Measurements from ENCODE around the gene MRPL4.
A peak's percentile ranks its signal among the peaks of the same experiment; 100 is the strongest.

Gene MRPL4

DNA sequence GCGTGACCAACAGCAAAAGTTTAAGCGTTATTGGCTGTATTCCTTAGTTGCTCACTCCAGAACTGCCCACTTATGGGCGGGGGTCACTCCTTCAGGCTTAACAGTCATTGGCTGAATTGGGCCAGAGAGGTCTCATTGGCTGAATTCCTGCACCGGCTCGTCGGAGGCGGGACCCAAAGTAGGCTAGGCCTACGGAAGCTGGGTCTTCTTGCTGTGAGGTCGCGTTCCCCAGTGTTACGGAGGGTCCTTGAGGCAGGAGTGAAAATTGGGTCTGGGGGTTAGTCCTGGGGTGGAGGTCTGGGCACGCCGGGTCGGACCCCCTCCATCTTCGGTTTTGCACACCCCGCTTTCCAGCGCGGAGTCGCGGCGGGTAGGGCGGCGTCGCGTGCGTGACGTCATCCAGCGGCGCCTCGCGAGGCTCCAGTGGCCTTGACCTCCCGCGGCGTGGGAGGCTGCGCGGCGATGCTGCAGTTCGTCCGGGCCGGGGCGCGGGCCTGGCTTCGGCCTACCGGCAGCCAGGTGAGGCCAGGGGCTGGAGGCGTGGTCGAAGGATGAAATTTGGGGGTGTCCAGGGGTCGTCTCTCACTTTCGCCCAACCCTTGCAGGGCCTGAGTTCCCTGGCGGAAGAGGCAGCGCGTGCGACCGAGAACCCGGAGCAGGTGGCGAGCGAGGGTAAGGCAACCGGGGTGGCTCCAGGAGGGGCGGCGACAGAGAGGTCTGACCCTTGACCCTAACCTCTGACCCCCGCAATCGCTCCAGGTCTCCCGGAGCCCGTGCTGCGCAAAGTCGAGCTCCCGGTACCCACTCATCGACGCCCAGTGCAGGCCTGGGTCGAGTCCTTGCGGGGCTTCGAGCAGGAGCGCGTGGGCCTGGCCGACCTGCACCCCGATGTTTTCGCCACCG, at the start of gene MRPL4:
Gene MRPL4 (plus strand): TSS at position 423 of the 903 bp plus-strand sequence. CDS start 40 bp downstream, at position 463.
- FAIRE-seq: peak; percentile 99
- DNase-seq (ENCODE audit: insufficient read length, low spot score): peak; percentile 92

- FAIRE-seq: no peak
- no peak for DNase-seq (ENCODE audit: insufficient read length, low spot score)
Observed at GRCh38 chr19:10203686-10204085, 48.3 kb upstream of the MRPL4 start.

DNA sequence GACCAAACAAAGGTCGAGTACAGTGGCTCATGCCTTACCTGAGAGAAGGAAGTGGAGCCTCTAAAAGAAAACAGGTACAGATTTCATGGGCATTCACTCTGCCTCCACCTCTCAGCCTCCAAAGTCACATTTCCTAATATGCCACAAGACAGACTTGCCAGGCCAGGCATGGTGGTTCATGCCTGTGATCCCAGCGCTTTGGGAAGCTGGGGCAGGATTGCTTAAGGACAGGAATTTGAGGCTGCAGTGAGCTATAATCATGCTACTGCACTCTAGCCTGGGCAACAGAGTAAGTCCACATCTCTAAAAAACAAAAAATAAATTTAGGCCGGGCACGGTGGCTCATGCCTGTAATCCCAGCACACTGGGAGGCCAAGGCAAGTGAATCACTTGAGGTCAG, 46.4 kb upstream of the MRPL4 start:
- FAIRE-seq: no peak

DNA sequence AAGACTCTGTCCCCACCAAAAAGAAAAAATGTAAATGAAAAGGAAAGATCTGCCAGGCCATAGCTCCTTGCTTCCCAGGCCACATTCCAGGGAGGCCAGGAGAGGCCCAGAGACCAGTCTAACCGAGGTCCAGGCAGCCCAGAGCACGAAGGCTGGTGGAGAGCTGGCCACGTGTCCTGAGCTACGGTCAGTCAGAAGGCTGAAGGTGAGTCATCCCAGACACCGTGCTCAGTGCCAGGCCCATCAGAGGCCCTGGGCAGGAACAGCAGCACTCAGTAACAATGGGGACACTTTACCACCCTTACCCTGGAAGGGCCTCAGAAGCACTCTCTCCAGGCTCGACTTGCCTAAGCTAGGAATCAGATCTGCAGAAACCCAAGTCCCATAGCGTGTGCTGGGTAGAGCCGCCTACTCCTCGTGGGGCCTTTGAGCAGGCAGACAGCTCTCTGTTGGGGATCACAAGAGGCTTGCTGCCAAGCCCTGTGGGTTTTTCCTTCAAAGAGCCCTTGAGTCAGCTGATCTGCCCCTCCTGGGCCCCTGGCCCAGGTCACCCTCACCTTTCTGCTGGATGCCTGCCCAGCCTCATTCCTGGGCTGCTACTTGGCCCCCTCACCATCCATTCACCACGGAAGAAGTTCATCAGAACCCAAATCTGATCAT, 45.7 kb upstream of the MRPL4 start:
- FAIRE-seq (no peak), DNase-seq (ENCODE audit: insufficient read length, low spot score) (no peak)

More for the DNA sequence above, 46.4 kb upstream of the MRPL4 start:
- DNase-seq (ENCODE audit: insufficient read length, low spot score): no peak

- DNase-seq (ENCODE audit: insufficient read length, low spot score): no peak
- FAIRE-seq: no peak
Observed at GRCh38 chr19:10207026-10207425, 45.0 kb upstream of the MRPL4 start.

DNA sequence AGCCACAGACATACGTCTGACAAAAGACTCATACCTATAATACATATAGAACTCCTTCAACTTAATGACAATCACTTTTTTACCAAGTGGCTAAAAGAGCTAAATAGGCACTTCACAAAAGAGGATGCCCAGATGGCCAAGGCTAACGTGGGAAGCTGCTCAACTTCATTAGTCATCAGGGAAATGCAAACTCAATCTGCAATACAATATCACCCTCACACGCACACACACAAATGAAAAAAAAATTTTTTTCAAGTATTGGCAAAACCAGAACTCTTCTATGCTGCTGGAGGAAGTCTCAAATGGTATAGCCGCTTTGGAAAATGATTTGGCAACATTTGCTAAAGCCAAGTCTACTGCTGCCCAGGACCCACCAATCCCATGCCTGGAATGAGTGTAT, 42.7 kb upstream of the MRPL4 start:
- no peak for DNase-seq (ENCODE audit: insufficient read length, low spot score)
- no peak for FAIRE-seq

DNA sequence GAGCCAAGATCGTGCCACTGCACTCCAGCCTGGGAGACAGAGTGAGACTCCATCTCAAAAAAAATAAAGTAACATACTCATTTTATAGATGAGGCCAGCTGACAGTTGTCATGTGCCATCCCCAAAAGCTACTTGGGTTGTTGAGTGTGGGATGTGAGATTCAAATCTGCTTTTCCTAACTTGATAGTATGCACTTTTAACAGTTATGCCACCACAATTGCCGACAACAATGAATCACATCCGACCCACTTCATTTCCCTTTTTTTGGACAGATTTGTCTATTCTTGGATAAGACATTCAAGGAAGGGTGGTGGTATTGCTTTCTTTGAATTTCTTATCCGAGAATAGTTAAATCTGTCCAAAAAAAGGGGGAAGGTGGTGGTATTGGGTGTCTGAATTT, 41.0 kb upstream of the MRPL4 start:
- DNase-seq (ENCODE audit: insufficient read length, low spot score) (no peak), FAIRE-seq (no peak)

- DNase-seq (ENCODE audit: insufficient read length, low spot score) (no peak), FAIRE-seq (no peak)
Observed at GRCh38 chr19:10211691-10212090, 40.3 kb upstream of the MRPL4 start.

- no peak for FAIRE-seq
- no peak for DNase-seq (ENCODE audit: insufficient read length, low spot score)
Observed at GRCh38 chr19:10214784-10215183, 37.2 kb upstream of the MRPL4 start.

GRCh38 chr19:10217085-10217484, 34.9 kb upstream of the MRPL4 start:
- FAIRE-seq (no peak), DNase-seq (ENCODE audit: insufficient read length, low spot score) (no peak)

DNA sequence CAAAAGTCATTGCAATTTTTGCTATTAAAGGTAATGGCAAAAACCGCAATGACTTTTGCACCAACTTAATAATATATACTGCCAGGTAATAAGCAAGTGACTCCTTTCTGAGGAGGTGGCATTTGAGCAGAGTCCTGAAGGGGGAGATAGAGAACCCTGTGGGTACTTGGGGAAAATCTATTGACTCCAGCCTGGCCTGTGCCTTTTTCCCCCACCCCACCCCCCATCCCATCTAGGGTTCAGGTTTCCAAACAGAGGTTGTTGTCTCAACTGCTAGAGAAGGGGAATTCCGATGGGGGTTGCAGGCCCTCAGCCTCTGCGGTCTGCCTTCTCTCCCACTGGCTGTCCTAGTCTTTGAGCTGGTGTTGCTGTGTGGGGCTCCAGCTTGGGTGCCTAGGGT, 32.3 kb upstream of the MRPL4 start:
- peak; percentile 92 for FAIRE-seq
- peak; percentile 50 for DNase-seq (ENCODE audit: insufficient read length, low spot score)

GRCh38 chr19:10220695-10221094, 31.3 kb upstream of the MRPL4 start:
- FAIRE-seq: no peak

GRCh38 chr19:10222201-10222890, 29.7 kb upstream of the MRPL4 start:
- no peak for DNase-seq (ENCODE audit: insufficient read length, low spot score)
- FAIRE-seq: peak; percentile 40

More at GRCh38 chr19:10220695-10221094, 31.3 kb upstream of the MRPL4 start:
- DNase-seq (ENCODE audit: insufficient read length, low spot score): no peak

DNA sequence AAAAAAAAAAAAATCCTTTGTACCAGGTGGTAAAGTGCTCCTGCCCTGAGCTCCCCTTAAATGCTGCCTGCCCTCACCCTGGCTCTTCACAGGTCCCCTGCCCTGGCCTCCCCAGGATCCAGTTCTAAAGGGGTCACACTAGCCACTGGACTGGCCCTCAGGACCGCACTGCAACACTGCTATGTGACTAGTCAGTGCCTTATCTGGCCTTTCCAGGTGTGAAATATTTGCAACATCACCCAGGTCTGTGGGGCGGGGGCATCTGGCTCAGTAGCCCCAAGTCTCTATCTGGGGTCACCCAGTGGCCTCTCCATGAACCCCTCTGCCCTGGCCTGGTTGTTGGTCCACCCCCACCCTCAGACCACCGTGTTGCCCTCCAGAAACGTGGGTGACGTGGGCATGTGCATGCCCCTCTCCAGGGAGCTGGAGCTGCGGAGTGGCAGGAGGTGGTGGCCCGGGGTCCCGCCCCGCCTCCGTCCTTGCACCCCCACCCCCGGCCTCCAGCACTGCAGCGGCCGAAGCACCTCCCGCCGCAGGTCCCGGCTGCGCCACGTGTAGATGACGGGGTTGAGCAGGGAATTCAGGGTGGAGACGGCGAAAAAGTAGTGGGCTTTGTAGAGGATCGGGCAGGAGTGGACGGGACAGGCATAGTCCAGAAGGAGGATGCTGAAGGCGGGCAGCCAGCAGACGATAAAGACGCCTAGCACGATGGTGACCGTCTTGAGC, 28.4 kb upstream of the MRPL4 start:
- no peak for DNase-seq (ENCODE audit: insufficient read length, low spot score)
- no peak for FAIRE-seq

DNA sequence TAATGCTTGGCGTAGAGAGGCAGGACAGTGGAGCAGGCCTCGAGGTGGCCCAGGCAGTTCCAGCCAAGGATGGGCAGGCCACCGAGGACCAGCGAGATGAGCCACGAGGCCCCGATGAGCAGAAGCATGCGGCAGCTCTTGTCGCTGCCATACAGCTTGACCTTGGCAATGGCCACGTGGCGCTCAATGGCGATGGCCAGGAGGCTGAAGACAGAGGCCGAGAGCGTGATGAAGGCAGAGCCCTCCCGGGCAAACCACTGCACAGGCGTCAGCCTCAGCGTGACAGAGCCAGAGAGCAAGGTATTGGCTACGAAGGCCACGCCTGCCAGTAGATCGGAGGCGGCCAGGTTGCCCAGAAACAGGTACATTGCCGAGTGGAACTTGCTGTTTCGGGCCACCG, 27.7 kb upstream of the MRPL4 start:
- DNase-seq (ENCODE audit: insufficient read length, low spot score) (no peak), FAIRE-seq (no peak)

DNA sequence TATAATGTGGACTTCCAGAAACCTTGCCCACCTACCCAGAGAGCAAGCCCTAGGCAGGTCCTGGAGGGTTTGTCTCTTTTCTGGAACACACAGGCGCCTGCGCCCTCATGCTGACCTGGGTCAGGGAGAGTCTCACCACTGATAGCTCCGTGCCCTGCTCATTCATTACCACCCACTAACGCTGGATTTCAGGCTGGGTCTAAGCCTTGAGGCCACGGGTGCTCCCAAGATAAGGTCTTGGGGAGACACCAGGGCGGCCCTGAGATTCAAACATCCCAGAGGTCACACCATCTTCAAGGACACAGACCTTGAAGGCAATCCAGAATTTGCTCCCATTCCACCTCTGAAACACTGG, 26.0 kb upstream of the MRPL4 start:
- FAIRE-seq: no peak
- DNase-seq (ENCODE audit: insufficient read length, low spot score): no peak

DNA sequence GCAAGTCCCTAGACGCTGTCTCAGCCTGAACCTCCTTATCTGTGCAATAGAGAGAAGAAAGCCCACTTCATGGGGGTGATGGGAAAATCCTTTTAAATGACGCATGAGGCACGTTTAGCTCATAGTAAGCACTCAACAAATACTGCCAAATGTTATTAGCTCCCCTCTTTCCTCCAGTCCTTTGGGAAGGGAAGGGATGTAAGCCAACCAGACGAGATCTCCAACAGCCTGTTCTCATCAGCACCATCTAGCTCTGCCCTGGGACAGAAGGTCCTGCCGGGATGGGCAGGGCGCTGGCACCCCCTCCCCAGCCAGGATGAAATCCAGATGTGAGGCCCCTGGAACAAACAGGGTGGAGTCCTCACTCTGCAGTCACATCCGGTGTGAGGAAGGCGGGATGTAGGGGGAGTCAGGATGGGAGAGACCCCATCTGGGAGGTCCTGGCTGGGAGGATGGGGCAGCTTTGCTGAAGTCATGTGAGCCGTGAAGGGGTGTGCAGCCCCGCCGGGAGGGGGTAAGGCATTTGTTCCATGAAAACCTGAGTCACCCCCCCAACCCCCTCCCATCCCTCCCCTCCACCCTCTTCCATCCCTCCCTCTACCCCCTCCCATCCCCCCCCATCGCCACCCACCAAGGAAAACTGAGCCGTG, 25.5 kb upstream of the MRPL4 start:
- FAIRE-seq: no peak
- DNase-seq (ENCODE audit: insufficient read length, low spot score): no peak

GRCh38 chr19:10227026-10227971, 24.7 kb upstream of the MRPL4 start:
- no peak for DNase-seq (ENCODE audit: insufficient read length, low spot score)
- no peak for FAIRE-seq

DNA sequence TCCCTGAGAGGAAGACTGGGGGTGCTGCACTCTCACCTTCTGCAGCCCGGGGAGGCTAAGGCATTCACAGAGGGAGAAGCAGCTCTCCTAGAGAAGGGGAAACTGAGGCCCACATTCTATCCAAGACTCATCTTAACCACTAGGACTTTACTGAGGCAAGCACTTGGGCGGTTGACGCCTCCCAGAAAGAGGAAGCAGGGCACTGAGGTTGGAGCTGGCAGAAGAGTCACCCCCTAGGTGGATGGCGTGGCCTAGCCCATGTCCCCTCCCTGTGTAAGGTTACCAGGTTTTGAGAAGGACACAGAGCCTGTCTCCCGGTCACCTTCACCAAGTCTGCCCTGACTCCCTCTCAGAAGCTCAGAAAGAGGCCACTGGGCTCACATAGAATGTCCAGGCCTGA, 23.6 kb upstream of the MRPL4 start:
- DNase-seq (ENCODE audit: insufficient read length, low spot score): no peak
- no peak for FAIRE-seq

All from GM19239 (cell line).